PC-3 (cell line): ENCODE data around the gene FBXO41. TPM values are rescaled to one million over a fixed set of nuclear protein-coding genes. Genes with fewer than 3 reads are reported as not detected.
A peak's percentile ranks its signal among the peaks of the same experiment; 100 is the strongest.

ENCODE experiments used
- ATAC-seq: fragments of 200-7000 bp; cut with Tn5 transposase; 2 replicates; pipeline ENCODE4 v1.9.1; 2020; ENCODE audit warnings: mild to moderate bottlenecking, moderate library complexity
- BruUV-seq: library from RNA; stranded (reverse); fragments of 400-500 nt; replicated peaks from 2 replicates; lab custom pipeline; 2021; lab: Mats Ljungman, UMichigan
- CTCF ChIA-PET: fragments of 300-600 bp; sonication (Branson Sonifier 250); formaldehyde crosslinking; loops from one replicate; lab custom pipeline; 2022; ENCODE audit warnings: antibody characterized with exemption; lab: Charles Lee
- POLR2A ChIA-PET: fragments of 300-600 bp; sonication (Branson Sonifier 250); formaldehyde crosslinking; loops from one replicate; lab custom pipeline; 2022; ENCODE audit warnings: antibody characterized with exemption; ENCODE audit not compliant: unreplicated experiment; lab: Charles Lee
- DNase-seq: peaks from one replicate; pipeline ENCODE4 v3.0.0-alpha.2; 2015
- H2AFZ ChIP-seq: fragments of 300-600 bp; sonication (generic); 2 replicates; pipeline ENCODE4 v1.6.0; 2016; ENCODE audit warnings: antibody characterized with exemption, low read length
- H3F3A ChIP-seq: fragments of 300-600 bp; sonication (generic); one replicate; pipeline ENCODE4 v1.6.0; 2017; ENCODE audit warnings: antibody characterized with exemption, low read length, control low read depth, mild to moderate bottlenecking; ENCODE audit not compliant: unreplicated experiment
- H3K27ac ChIP-seq: fragments of 300-600 bp; sonication (generic); 2 replicates; pipeline ENCODE4 v1.5.1; 2016; ENCODE audit warnings: mild to moderate bottlenecking, low read length
- H3K27me3 ChIP-seq: fragments of 300-600 bp; sonication (generic); 2 replicates; pipeline ENCODE4 v1.6.1; 2016; ENCODE audit warnings: low read length, mixed read lengths
- H3K36me3 ChIP-seq: fragments of 300-600 bp; sonication (generic); 2 replicates; pipeline ENCODE4 v1.6.1; 2016; ENCODE audit warnings: low read depth, mixed run types, low read length, mixed read lengths
- H3K4me1 ChIP-seq: fragments of 300-600 bp; sonication (generic); 2 replicates; pipeline ENCODE4 v1.5.1; 2016; ENCODE audit warnings: low read length; ENCODE audit not compliant: insufficient read depth
- H3K4me2 ChIP-seq: fragments of 300-600 bp; sonication (generic); 2 replicates; pipeline ENCODE4 v1.6.0; 2016; ENCODE audit warnings: low read length
- H3K4me3 ChIP-seq: fragments of 300-600 bp; sonication (generic); 2 replicates; pipeline ENCODE4 v1.5.1; 2016; ENCODE audit warnings: mild to moderate bottlenecking, low read length, mixed read lengths
- H3K79me2 ChIP-seq: fragments of 300-600 bp; sonication (generic); 2 replicates; pipeline ENCODE4 v1.6.1; 2017; ENCODE audit warnings: low read length, mixed read lengths
- H3K9ac ChIP-seq: fragments of 300-600 bp; sonication (generic); 2 replicates; pipeline ENCODE4 v1.6.0; 2016; ENCODE audit warnings: mild to moderate bottlenecking, low read length
- H3K9me2 ChIP-seq: fragments of 300-600 bp; sonication (generic); replicated peaks from 2 replicates; pipeline ENCODE4 v1.6.1; 2016; ENCODE audit warnings: mixed run types, low read length, mixed read lengths
- H3K9me3 ChIP-seq: fragments of 300-600 bp; sonication (generic); 2 replicates; pipeline ENCODE4 v1.6.1; 2016; ENCODE audit warnings: low read length, mixed read lengths
- H4K20me1 ChIP-seq: fragments of 300-600 bp; sonication (generic); 2 replicates; pipeline ENCODE4 v1.6.1; 2016; ENCODE audit warnings: low read length, mixed read lengths
- CTCF ChIP-seq: fragments of 300-600 bp; sonication (generic); conservative IDR thresholded peaks from 2 replicates; pipeline ENCODE4 v1.5.1; 2017; ENCODE audit warnings: antibody characterized with exemption, low read depth, mild to moderate bottlenecking, low read length
- EZH2 ChIP-seq: fragments of 300-600 bp; sonication (generic); IDR thresholded peaks from one replicate; pipeline ENCODE4 v1.6.1; 2017; ENCODE audit warnings: antibody characterized with exemption, mild to moderate bottlenecking, low read length; ENCODE audit not compliant: unreplicated experiment
- EZH2phosphoT487 ChIP-seq: fragments of 300-600 bp; sonication (generic); IDR thresholded peaks from 2 replicates; pipeline ENCODE4 v1.6.1; 2018; ENCODE audit warnings: mild to moderate bottlenecking, antibody characterized with exemption, low read length, borderline replicate concordance
- intact Hi-C: fragments of 100-400 bp; cut with micrococcal nuclease; formaldehyde crosslinking; loops from 2 replicates; pipeline ENCODE4 v1.9.0; 2023
- total RNA-seq: library from RNA; depleted of rRNA; stranded (reverse); fragments of >200 nt; gene quantifications from 2 replicates; pipeline ENCODE4 v1.2.3, GENCODE V29; 2014

Gene FBXO41
- total RNA-seq, 1 experiment from 2014 or later = 4.2 TPM

DNA sequence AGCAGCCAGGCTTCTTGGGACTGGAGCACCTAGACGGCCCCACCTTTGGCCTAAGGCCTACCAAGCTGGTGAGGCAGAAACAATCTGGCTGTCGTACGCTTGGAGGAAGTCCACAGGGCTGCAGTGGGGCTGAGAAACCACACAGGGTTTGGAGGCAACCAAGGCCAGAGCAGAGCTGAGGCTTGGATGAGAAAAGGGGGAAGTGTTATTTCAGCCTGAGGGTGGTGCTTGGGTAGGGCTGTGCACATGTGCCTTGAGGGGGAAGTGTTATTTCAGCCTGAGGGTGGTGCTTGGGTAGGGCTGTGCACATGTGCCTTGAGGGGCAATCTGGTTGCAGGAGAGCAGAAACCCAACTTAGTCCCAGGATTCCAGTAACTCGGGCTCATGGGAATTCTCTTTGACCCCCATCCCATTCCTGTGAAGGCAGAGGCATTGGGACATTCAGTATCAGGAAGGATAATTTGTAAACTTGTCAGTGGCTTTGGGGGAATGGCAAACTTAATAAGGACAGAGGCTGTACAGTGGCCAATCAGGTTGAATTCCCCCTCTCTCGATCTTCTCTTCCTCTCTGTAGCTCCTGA, 971 bp upstream of the FBXO41 start:
- BruUV-seq = no TSS peak
- H3K9me2 ChIP-seq = no peaks in the 10 kb centered on the region
- no peak for ATAC-seq
- peaks cover 12% of the 10 kb centered on the region; the same call in 1 of the 2 replicates for H3K4me1 ChIP-seq
- CTCF ChIA-PET = no interaction called here
- H3K9me3 ChIP-seq = no peaks in the 10 kb centered on the region
- DNase-seq = no peak
- no peak overlapping the region for H2AFZ ChIP-seq
- POLR2A ChIA-PET = interaction anchor here (0.6 kb wide), 1 partner anchor 17 kb away, joined by 3 read pairs; no protein-coding TSS in a partner anchor
- 0 out of 2 replicates have a peak, but pooled peaks cover 3% of the 10 kb centered on the region for H3K27me3 ChIP-seq
- H3K36me3 ChIP-seq = no peaks in the 10 kb centered on the region
- no peaks in the 10 kb centered on the region for H4K20me1 ChIP-seq
- no peak overlapping the region for H3K9ac ChIP-seq
- H3F3A ChIP-seq = no peaks in the 10 kb centered on the region
- no peak overlapping the region for H3K27ac ChIP-seq
- TF ChIP-seq CTCF (no peak), EZH2phosphoT487 (no peak), EZH2 (no peak)
- peak overlapping the region; percentile 95; the same call in 1 of the 2 replicates for H3K4me2 ChIP-seq
- 0 out of 2 replicates have a peak, but pooled peaks cover 10% of the 10 kb centered on the region for H3K79me2 ChIP-seq
- intact Hi-C loops = no loop called here
- H3K4me3 ChIP-seq = no peak overlapping the region

DNA sequence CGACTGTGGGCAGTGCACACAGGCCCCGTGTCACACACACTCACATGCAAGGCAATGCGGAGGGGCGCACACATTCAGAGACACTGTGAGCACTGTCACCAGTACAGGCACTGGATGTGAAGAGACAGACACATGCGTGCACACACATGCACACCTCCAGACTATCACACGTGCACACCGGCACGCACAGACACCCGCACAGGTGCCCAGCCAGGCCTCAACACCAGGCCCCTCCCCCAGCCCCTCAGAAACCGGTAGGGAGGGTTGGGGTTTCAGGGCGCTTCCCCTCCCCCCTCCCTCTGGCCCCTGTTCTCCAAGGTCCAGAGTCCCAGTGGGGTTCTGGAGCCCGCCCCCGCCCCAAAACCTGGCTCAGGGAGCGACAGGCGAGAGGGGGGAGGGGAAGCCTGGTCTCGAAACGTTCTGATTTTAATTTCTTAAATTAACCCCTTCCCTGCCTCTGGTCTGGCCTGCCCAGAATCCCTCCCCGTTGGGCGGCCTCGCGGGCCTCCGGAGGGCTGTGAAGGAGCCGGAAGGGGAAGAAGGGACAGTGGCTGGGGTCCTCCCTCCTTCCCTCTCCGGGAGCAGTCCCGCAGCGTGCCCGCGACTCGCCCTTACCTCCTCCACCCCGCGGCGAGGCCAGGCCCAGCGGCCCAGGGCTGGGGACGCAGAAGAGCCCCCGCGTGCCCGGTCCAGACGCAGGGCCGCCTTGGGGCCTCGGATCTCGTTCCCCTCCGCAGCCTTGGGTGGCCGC, 558 bp downstream of the FBXO41 start:
- ATAC-seq = peak; percentile 55
- CTCF ChIA-PET = no interaction called here
- POLR2A ChIA-PET = no interaction called here
- H2AFZ ChIP-seq = peak overlapping the region; percentile 87
- H4K20me1 ChIP-seq = no peaks in the 10 kb centered on the region
- H3K27ac ChIP-seq = no peak overlapping the region
- no peaks in the 10 kb centered on the region for H3F3A ChIP-seq
- peak overlapping the region; percentile 95 for H3K4me2 ChIP-seq
- DNase-seq = no peak
- peak overlapping the region; percentile 83 for H3K4me3 ChIP-seq
- H3K9ac ChIP-seq = peak overlapping the region; percentile 65
- TF ChIP-seq EZH2phosphoT487 (no peak), CTCF (no peak), EZH2 (no peak)
- H3K4me1 ChIP-seq = peaks cover 12% of the 10 kb centered on the region; the same call in 1 of the 2 replicates
- no TSS peak for BruUV-seq
- no peaks in the 10 kb centered on the region for H3K36me3 ChIP-seq
- 0 out of 2 replicates have a peak, but pooled peaks cover 10% of the 10 kb centered on the region for H3K79me2 ChIP-seq
- intact Hi-C loops = no loop called here
- H3K9me2 ChIP-seq = no peaks in the 10 kb centered on the region
- H3K27me3 ChIP-seq = no peaks in the 10 kb centered on the region
- H3K9me3 ChIP-seq = no peaks in the 10 kb centered on the region
